GM12865 (cell line): ENCODE data around the gene SLC2A9.

Experiments
- DNase-seq: peaks from one replicate; pipeline ENCODE4 v3.0.0; 2010; ENCODE audit warnings: low read depth
- H3K4me3 ChIP-seq: 2 replicates; pipeline ENCODE4 v1.5.1; 2011; ENCODE audit warnings: mild to moderate bottlenecking, low read depth, low read length, control low read depth
- CTCF ChIP-seq: IDR thresholded peaks from 2 replicates; pipeline ENCODE4 v1.5.1; 2011; ENCODE audit warnings: low read length, control low read depth, low read depth, inconsistent platforms; ENCODE audit not compliant: insufficient read depth; ENCODE audit errors: missing control alignments

Gene SLC2A9

GRCh38 chr4:9841072-9841471 is 180.2 kb downstream of the SLC2A9 start:
- no peak for DNase-seq
- TF ChIP-seq CTCF, result no peak
- no peak overlapping the region for H3K4me3 ChIP-seq

DNA sequence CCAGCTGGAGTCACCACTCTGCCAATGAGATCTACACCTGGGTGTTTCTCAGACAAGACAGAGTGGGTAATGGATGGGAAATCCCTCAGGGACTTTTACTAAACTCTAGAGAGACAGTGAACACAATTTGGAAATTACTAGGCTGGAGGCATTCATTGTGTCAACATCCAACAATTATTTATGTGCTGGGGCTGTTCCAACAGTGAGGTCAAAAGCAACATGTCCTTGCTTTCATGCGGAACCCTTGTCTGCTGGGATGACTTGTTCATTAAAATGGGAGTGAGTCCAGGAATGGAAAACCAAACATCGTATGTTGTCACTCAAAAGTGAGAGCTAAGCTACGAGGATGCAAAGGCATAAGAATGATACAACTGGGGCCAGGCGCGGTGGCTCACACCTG is 185.9 kb downstream of the SLC2A9 start:
- DNase-seq, result no peak
- no peak for TF ChIP-seq CTCF
- H3K4me3 ChIP-seq, result no peak overlapping the region

- DNase-seq, result no peak
- H3K4me3 ChIP-seq, result no peak overlapping the region
- no peak for TF ChIP-seq CTCF
Measured at GRCh38 chr4:9833421-9833820, 187.9 kb downstream of the SLC2A9 start.

DNA sequence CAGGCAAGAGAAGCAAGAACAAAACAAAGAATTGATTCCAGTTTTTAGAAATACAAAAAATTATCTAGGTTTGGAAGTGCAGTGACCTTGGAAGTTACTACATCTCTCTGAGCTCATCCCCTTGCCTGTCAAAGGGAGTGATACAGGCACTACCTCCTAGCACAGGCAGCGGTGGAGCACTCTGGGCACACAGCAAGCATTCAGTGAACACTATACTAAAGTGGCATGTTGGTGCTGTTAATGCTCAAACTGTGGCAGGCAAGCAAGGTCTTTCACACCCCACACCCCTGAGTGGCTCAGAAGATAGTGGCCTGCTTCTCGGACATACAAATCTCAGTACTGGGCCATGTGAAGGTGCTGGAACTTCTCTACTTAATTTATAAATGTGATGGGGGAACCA is 188.7 kb downstream of the SLC2A9 start:
- DNase-seq, result no peak
- no peak for TF ChIP-seq CTCF
- H3K4me3 ChIP-seq, result no peak overlapping the region

- no peak for TF ChIP-seq CTCF
- no peak overlapping the region for H3K4me3 ChIP-seq
- DNase-seq, result no peak
Measured at GRCh38 chr4:9826551-9826950, 194.7 kb downstream of the SLC2A9 start.

- TF ChIP-seq CTCF, result no peak
- H3K4me3 ChIP-seq, result no peak overlapping the region
- peak; percentile 12 for DNase-seq
Measured at GRCh38 chr4:9825049-9825448, 196.2 kb downstream of the SLC2A9 start.

DNA sequence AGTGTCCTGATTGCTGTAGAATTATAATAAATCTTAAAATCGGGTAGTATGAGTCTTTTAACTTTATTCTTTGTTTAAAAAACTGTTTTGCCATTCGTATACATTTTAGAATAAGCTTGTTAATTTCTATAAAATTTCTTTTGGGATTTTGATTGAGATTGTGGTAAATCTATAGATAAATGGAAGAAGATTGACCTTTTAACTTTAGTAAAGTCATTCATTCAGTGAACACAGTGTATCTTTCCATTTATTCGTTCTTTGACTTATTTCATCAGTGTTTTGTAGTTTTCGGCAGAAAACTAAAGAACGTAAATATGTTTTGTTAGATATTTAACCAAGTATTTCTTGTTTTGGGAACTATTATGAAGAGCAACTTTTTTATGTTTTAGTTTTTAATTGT is 201.0 kb downstream of the SLC2A9 start:
- no peak for TF ChIP-seq CTCF
- H3K4me3 ChIP-seq, result no peak overlapping the region
- DNase-seq, result no peak
